ENCODE measurements around the gene TTC21A.

GRCh38 chr3:39079530-39079929, 27.9 kb upstream of the TTC21A start:
- TF ChIP-seq CTCF (optimal IDR thresholded peaks at IDR 0.05 in 1 of 3, IDR thresholded peaks at IDR 0.05 in 1 of 3, conservative IDR thresholded peaks at IDR 0.05 in 1 of 3; ENCODE audit: extremely low read depth in 1 of 3, insufficient read depth in 2 of 3, low read length in 3 of 3): no peak
- TF ChIP-seq EZH2 (IDR thresholded peaks at IDR 0.05; ENCODE audit: low read length): no peak
